Measurements from ENCODE around the gene ZNF593. TPM values are rescaled to one million over a fixed set of nuclear protein-coding genes. Genes with fewer than 3 reads are reported as not detected.

ZNF593 gene
- total RNA-seq, 2 donors from 2014 or later, result 13.4 to 24.3 TPM

- DNase-seq, result peak; percentile 59
- intact Hi-C loops (cut with DNase I), result loop anchor here (1.0 to 10.0 kb wide), 2 partner anchors 59 to 269 kb away; no protein-coding TSS in a partner anchor
- ATAC-seq, result peak; percentile 47 to 58
Measured at GRCh38 chr1:26164036-26164860, 5.5 kb upstream of the ZNF593 start.

GRCh38 chr1:26164861-26165842, 4.6 kb upstream of the ZNF593 start:
- intact Hi-C loops (cut with DNase I), result loop anchor here (1.0 to 10.0 kb wide), 2 partner anchors 60 to 270 kb away; no protein-coding TSS in a partner anchor
- ATAC-seq (no peak), DNase-seq (no peak)

- DNase-seq, result no peak
- no peak for ATAC-seq
- intact Hi-C loops (cut with DNase I), result loop anchor here in 1 of 2 donors (10.0 kb wide), 1 partner anchor 272 kb away; no protein-coding TSS in a partner anchor
Measured at GRCh38 chr1:26166719-26167281, 2.9 kb upstream of the ZNF593 start.

- DNase-seq (no peak), ATAC-seq (no peak)
- intact Hi-C loops (cut with DNase I), result loop anchor here in 1 of 2 donors (10.0 kb wide), 1 partner anchor 274 kb away; no protein-coding TSS in a partner anchor
Measured at GRCh38 chr1:26168410-26169197, 1.1 kb upstream of the ZNF593 start, which contains the start of gene C1orf232. TSS of gene C1orf232 (minus strand) at chr1:26168963. CDS start at chr1:26168499, 464 bp downstream.

GRCh38 chr1:26169198-26169554, 532 bp upstream of the ZNF593 start:
- DNase-seq (no peak), ATAC-seq (no peak)
- intact Hi-C loops (cut with DNase I), result loop anchor here in 1 of 2 donors (10.0 kb wide), 1 partner anchor 274 kb away; no protein-coding TSS in a partner anchor

- ATAC-seq, result peak in 1 of 2 donors; percentile 1
Measured at GRCh38 chr1:26170472-26170821, 739 bp downstream of the ZNF593 start.

GRCh38 chr1:26171084-26172072, 1.7 kb downstream of the ZNF593 start, which contains the start of gene ZNF593OS:
TSS of gene ZNF593OS (minus strand) at chr1:26171832. CDS start at chr1:26171661, 171 bp downstream.
- intact Hi-C loops (cut with DNase I), result loop anchor here in 1 of 2 donors (5.0 kb wide), 1 partner anchor 61 kb away; the partner anchor contains the start of gene CEP85
- DNase-seq, result no peak
- no peak for ATAC-seq

More at GRCh38 chr1:26170472-26170821, 739 bp downstream of the ZNF593 start:
- intact Hi-C loops (cut with DNase I), result loop anchor here in 1 of 2 donors (5.0 kb wide), 1 partner anchor 62 kb away; the partner anchor contains the start of gene CEP85
- no peak for DNase-seq

- ATAC-seq (no peak), DNase-seq (no peak)
- intact Hi-C loops (cut with DNase I), result no loop called here
Measured at GRCh38 chr1:26175346-26175745, 5.6 kb downstream of the ZNF593 start.

GRCh38 chr1:26177182-26177684, 7.5 kb downstream of the ZNF593 start, which contains the start of gene CNKSR1:
TSS of gene CNKSR1 (plus strand) at chr1:26177491. CDS start at chr1:26177548, 57 bp downstream.
- DNase-seq (no peak), ATAC-seq (no peak)
- intact Hi-C loops (cut with DNase I), result no loop called here

GRCh38 chr1:26180010-26180506, 10.3 kb downstream of the ZNF593 start:
- DNase-seq (no peak), ATAC-seq (no peak)
- intact Hi-C loops (cut with DNase I), result no loop called here

- ATAC-seq (peak in 1 of 2 donors; percentile 22), DNase-seq (no peak)
- intact Hi-C loops (cut with DNase I), result no loop called here
Measured at GRCh38 chr1:26181586-26182382, 12.1 kb downstream of the ZNF593 start.

- DNase-seq (no peak), ATAC-seq (no peak)
- intact Hi-C loops (cut with DNase I), result no loop called here
Measured at GRCh38 chr1:26182383-26182696, 12.6 kb downstream of the ZNF593 start.

- DNase-seq (no peak), ATAC-seq (no peak)
- intact Hi-C loops (cut with DNase I), result no loop called here
Measured at GRCh38 chr1:26184086-26184485, 14.4 kb downstream of the ZNF593 start.

- intact Hi-C loops (cut with DNase I), result no loop called here
- DNase-seq (no peak), ATAC-seq (no peak)
Measured at GRCh38 chr1:26184883-26185282, 15.2 kb downstream of the ZNF593 start.

GRCh38 chr1:26187882-26188281, 18.2 kb downstream of the ZNF593 start:
- intact Hi-C loops (cut with DNase I), result no loop called here
- DNase-seq (no peak), ATAC-seq (no peak)

- no peak for DNase-seq
- no peak for ATAC-seq
- intact Hi-C loops (cut with DNase I), result no loop called here
Measured at GRCh38 chr1:26188477-26188876, 18.8 kb downstream of the ZNF593 start.

Measured in left cardiac atrium (tissue), 4 donors.